GM23248 (cell line): ENCODE results near the gene ATG3. TPM values are rescaled to one million over a fixed set of nuclear protein-coding genes. Genes with fewer than 3 reads are reported as not detected.
"Not testable (repeated sequence)": the region's sequence is repeated elsewhere in the genome, so short reads cannot be mapped to it uniquely, and the experiment has no call there.

Source experiments
- DNase-seq: peaks from one replicate; pipeline ENCODE4 v3.0.0-alpha.2; 2015
- H2AFZ ChIP-seq: fragments of 200-600 bp; sonication (generic); 2 replicates; pipeline ENCODE4 v1.6.1; 2016; ENCODE audit warnings: antibody characterized with exemption
- H3F3A ChIP-seq: fragments of 200-600 bp; sonication (generic); 2 replicates; pipeline ENCODE4 v1.6.1; 2016; ENCODE audit warnings: mild to moderate bottlenecking, antibody characterized with exemption, mixed run types; ENCODE audit not compliant: insufficient read depth
- H3K27ac ChIP-seq: fragments of 200-600 bp; sonication (generic); 2 replicates; pipeline ENCODE4 v1.5.1; 2016; ENCODE audit warnings: mild to moderate bottlenecking
- H3K27me3 ChIP-seq: fragments of 200-600 bp; sonication (generic); replicated peaks from 2 replicates; pipeline ENCODE4 v1.6.1; 2016; ENCODE audit warnings: mild to moderate bottlenecking; ENCODE audit not compliant: insufficient read depth
- H3K36me3 ChIP-seq: fragments of 200-600 bp; sonication (generic); 2 replicates; pipeline ENCODE4 v1.6.1; 2016; ENCODE audit warnings: low read depth, mild to moderate bottlenecking
- H3K4me1 ChIP-seq: fragments of 200-600 bp; sonication (generic); 2 replicates; pipeline ENCODE4 v1.6.1; 2016; ENCODE audit warnings: mild to moderate bottlenecking; ENCODE audit not compliant: insufficient read depth
- H3K4me2 ChIP-seq: fragments of 200-600 bp; sonication (generic); one replicate; pipeline ENCODE4 v1.6.1; 2016; ENCODE audit warnings: mild to moderate bottlenecking; ENCODE audit not compliant: unreplicated experiment
- H3K4me3 ChIP-seq: fragments of 200-600 bp; sonication (generic); 2 replicates; pipeline ENCODE4 v1.5.1; 2016; ENCODE audit warnings: mild to moderate bottlenecking
- H3K79me2 ChIP-seq: fragments of 200-600 bp; sonication (generic); 2 replicates; pipeline ENCODE4 v1.6.1; 2016; ENCODE audit warnings: mild to moderate bottlenecking; ENCODE audit not compliant: insufficient read depth
- H3K9ac ChIP-seq: fragments of 200-600 bp; sonication (generic); 2 replicates; pipeline ENCODE4 v1.6.1; 2016; ENCODE audit warnings: mild to moderate bottlenecking
- H3K9me2 ChIP-seq: fragments of 200-600 bp; sonication (generic); 2 replicates; pipeline ENCODE4 v1.6.1; 2016; ENCODE audit warnings: mixed run types, mild to moderate bottlenecking, moderate library complexity; ENCODE audit not compliant: insufficient read depth
- H3K9me3 ChIP-seq: fragments of 200-600 bp; sonication (generic); one replicate; pipeline ENCODE4 v1.6.1; 2017; ENCODE audit warnings: low read depth
- H4K20me1 ChIP-seq: fragments of 200-600 bp; sonication (generic); 2 replicates; pipeline ENCODE4 v1.6.0; 2016; ENCODE audit not compliant: insufficient read depth
- EZH2 ChIP-seq: fragments of 200-600 bp; sonication (generic); IDR thresholded peaks from 2 replicates; pipeline ENCODE4 v1.6.1; 2018; ENCODE audit warnings: antibody characterized with exemption, mild to moderate bottlenecking; ENCODE audit not compliant: insufficient read depth, poor library complexity, severe bottlenecking
- EZH2phosphoT487 ChIP-seq: fragments of 200-600 bp; sonication (generic); IDR thresholded peaks from 2 replicates; pipeline ENCODE4 v1.6.1; 2018; ENCODE audit warnings: antibody characterized with exemption, moderate library complexity, mild to moderate bottlenecking, low read depth; ENCODE audit not compliant: insufficient read depth
- WGBS, 2 experiments: methylation state at CpG; one replicate each; pipeline ENCODE4 v1.1.6; 2015 to 2017; ENCODE audit warnings: low lambda C conversion rate in 2 of 2, low coverage in 1 of 2; ENCODE audit errors: missing lambda C conversion rate in 2 of 2; 5-methylcytosine and 5-hydroxymethylcytosine counted together
- in situ Hi-C: fragments of 300-500 bp; cut with MboI; formaldehyde crosslinking; loops from 2 replicates; pipeline ENCODE4 v1.15.0; 2020
- polyA plus RNA-seq: library from polyadenylated mRNA; unstranded; fragments of >200 nt; fragmentation: Nextera tagmentation; extraction: Ambion mirVana; gene quantifications from 2 replicates; pipeline ENCODE4 v1.2.1, GENCODE V29; 2016
- total RNA-seq: library from RNA; depleted of rRNA; stranded (reverse); fragments of >200 nt; shearing (Covaris generic); gene quantifications from 2 replicates; pipeline ENCODE4 v1.2.3, GENCODE V29; 2014

Gene ATG3
- total and polyA plus RNA-seq, 2 experiments from 2014 or later: 44.0 to 70.6 TPM

DNA sequence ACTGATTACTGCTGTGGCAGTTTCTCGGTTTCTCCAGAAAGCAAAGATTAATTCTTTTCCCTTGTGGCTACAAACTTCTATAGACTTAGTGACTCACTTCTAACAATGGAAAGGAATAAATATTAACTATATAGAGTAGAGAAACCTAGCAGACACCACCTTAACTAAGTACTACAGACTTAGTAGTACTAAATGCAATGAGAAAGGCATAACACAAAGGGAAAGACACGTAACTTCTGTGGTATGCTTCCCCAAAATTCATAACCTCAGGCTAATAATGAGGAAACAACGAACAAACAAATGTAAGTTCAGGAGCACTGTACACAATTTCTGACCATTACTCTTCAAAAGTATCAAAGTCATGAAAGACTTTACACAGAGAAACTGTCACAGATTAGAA, 31.2 kb downstream of the ATG3 start:
- TF ChIP-seq EZH2phosphoT487: no peak
- Histone ChIP-seq H3K9me2 (no peaks in the 10 kb centered on the region), H3K9me3 (no peaks in the 10 kb centered on the region), H4K20me1 (no peaks in the 10 kb centered on the region), H3K4me3 (no peak overlapping the region), H3K27me3 (no peaks in the 10 kb centered on the region), H3F3A (0 out of 2 replicates have a peak, but pooled peaks cover 23% of the 10 kb centered on the region), H3K9ac (no peak overlapping the region), H3K36me3 (peaks cover 25% of the 10 kb centered on the region), H3K4me2 (no peak overlapping the region), H3K4me1 (no peaks in the 10 kb centered on the region), H3K79me2 (no peaks in the 10 kb centered on the region), H2AFZ (no peak overlapping the region), H3K27ac (no peak overlapping the region)
- no peak for DNase-seq
- in situ Hi-C loops: no loop called here
- WGBS, 2 experiments: 93 to 97% methylated on average over 3 of the region's 3 CpGs

DNA sequence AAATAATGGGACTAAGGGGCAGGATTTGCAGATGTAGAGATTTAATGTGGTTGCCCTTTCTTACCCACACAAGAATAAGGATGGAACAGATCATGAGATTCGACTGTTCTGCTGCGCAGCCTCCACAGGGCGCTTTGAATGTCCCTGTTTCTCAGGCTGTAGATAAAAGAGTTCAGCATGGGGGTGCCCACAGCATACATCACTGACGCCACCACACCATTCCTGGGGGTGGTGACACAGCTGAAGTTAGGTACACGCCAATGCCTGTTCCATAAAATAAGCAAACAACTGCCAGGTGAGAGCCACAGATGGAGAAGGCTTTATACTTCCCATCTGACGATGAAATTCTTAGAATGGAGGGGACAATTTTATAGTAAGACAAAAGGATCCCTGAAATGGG, 37.6 kb downstream of the ATG3 start:
- 91 to 96% methylated on average over 6 of the region's 6 CpGs for WGBS, 2 experiments
- not testable (repeated sequence) for H2AFZ ChIP-seq, H4K20me1 ChIP-seq, H3K9ac ChIP-seq, H3K9me3 ChIP-seq, H3K4me2 ChIP-seq, H3K4me3 ChIP-seq, H3K27ac ChIP-seq, H3K79me2 ChIP-seq, H3K9me2 ChIP-seq, H3F3A ChIP-seq, H3K4me1 ChIP-seq, DNase-seq, H3K27me3 ChIP-seq, H3K36me3 ChIP-seq
- in situ Hi-C loops: loop anchor here (25.0 kb wide), 1 partner anchor 387 kb away; the partner anchor contains the start of gene GCSAM

DNA sequence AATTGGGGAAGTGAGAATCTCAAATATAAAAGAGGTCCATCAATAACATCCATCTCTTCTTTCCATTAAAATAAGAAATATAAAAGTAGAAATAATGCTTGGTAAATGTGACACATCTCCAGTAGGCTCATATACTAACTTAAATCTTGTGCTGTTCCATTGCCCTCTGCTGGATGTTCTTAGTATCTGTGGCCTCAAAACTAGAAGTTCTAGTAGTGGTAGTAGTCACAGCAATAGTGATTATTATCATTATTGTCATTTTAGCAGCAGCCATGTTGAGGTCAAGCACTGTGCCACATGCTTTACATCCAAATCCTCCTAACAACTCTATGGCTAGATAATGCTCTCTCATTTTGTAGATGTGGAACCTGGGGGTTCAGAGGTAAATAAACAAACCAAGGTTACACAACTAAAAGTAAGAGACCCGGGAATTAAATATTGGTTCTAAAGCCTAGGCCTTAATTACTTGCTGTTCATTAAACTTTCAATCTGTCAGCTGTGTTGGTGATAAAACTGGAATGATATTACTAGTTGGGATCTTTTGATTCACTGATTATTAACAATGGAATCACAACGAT, 42.2 kb downstream of the ATG3 start:
- TF ChIP-seq EZH2phosphoT487 (no peak), EZH2 (no peak)
- Histone ChIP-seq H3K4me1 (no peaks in the 10 kb centered on the region), H3K4me3 (no peak overlapping the region), H3K27me3 (no peaks in the 10 kb centered on the region), H3K9ac (no peak overlapping the region), H3K36me3 (no peaks in the 10 kb centered on the region), H4K20me1 (no peaks in the 10 kb centered on the region), H3F3A (peaks cover 7% of the 10 kb centered on the region; the same call in 1 of the 2 replicates), H3K79me2 (no peaks in the 10 kb centered on the region), H3K9me2 (no peaks in the 10 kb centered on the region), H3K4me2 (no peak overlapping the region), H3K27ac (no peak overlapping the region), H2AFZ (0 out of 2 replicates have a peak overlapping the region, but pooled peaks have one; percentile 27), H3K9me3 (no peaks in the 10 kb centered on the region)
- in situ Hi-C loops: loop anchor here (10.0 to 25.0 kb wide), 2 partner anchors 185 to 382 kb away; partner anchors contain the start of genes CD200 and GCSAM
- DNase-seq: peak; percentile 79
- 35 to 37% methylated on average over 2 of the region's 2 CpGs for WGBS, 2 experiments

GRCh38 chr3:112518970-112519369, 42.8 kb downstream of the ATG3 start:
- not testable (repeated sequence) for H3K79me2 ChIP-seq, H2AFZ ChIP-seq, H3K36me3 ChIP-seq, H3K27me3 ChIP-seq, H3K27ac ChIP-seq, H3F3A ChIP-seq, H3K9ac ChIP-seq, H3K4me3 ChIP-seq, DNase-seq, H3K9me3 ChIP-seq, H4K20me1 ChIP-seq, H3K4me1 ChIP-seq, H3K4me2 ChIP-seq, H3K9me2 ChIP-seq
- 52 to 58% methylated on average over 3 of the region's 3 CpGs for WGBS, 2 experiments
- in situ Hi-C loops: loop anchor here (10.0 to 25.0 kb wide), 2 partner anchors 184 to 382 kb away; partner anchors contain the start of genes CD200 and GCSAM

DNA sequence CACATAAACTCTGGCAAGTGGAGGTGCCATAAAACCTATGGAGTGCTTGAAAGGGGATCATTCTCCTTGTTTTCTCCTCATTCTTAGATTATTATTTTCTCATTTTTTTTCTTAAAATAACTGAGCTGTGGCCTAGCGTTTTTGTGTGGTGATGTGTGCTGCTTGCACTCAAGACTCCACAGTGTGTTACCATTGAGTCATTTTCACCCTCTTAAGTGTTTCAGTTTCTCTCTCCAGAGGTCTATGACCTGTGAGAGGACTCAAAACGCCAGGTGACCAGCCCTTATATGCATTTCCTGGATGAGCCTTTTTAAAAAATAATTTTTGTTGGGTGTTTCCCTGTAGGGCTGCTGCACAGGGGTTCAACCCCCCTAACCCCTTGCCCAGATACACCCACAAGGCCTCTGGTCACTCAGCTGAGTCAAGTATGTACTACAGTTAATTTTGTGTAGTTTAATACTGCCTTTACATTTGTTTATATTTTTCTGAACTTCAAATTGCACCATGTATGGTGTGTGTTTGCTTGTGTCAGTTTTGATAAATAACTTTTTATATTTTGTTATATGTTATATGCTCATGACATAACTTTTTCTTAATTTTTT, 47.1 kb downstream of the ATG3 start:
- no peaks in the 10 kb centered on the region for H3K9me3 ChIP-seq
- H3K27ac ChIP-seq: no peak overlapping the region
- H3K4me3 ChIP-seq: no peak overlapping the region
- no peak overlapping the region for H3K9ac ChIP-seq
- no peaks in the 10 kb centered on the region for H3K27me3 ChIP-seq
- no peak overlapping the region for H3K4me2 ChIP-seq
- 52 to 70% methylated on average over 2 of the region's 2 CpGs for WGBS, 2 experiments
- no peaks in the 10 kb centered on the region for H3K4me1 ChIP-seq
- H4K20me1 ChIP-seq: no peaks in the 10 kb centered on the region
- H3K79me2 ChIP-seq: no peaks in the 10 kb centered on the region
- in situ Hi-C loops: loop anchor here (10.0 to 25.0 kb wide), 2 partner anchors 180 to 377 kb away; partner anchors contain the start of genes CD200 and GCSAM
- no peaks in the 10 kb centered on the region for H3K9me2 ChIP-seq
- H3F3A ChIP-seq: no peaks in the 10 kb centered on the region
- no peak for TF ChIP-seq EZH2
- TF ChIP-seq EZH2phosphoT487: no peak
- no peaks in the 10 kb centered on the region for H3K36me3 ChIP-seq
- peak; percentile 34 for DNase-seq
- no peak overlapping the region for H2AFZ ChIP-seq
